ENCODE data around the gene BNIP3.

BNIP3 gene

GRCh38 chr10:132016514-132016913 is 34.8 kb upstream of the BNIP3 start:
- Histone ChIP-seq H3K9ac (ENCODE audit: low read depth, low read length) (no peak overlapping the region), H3K27me3 (ENCODE audit: control insufficient read depth, insufficient read depth, low read length) (peaks cover 18% of the 10 kb centered on the region), H3K4me3 (ENCODE audit: low read length) (no peak overlapping the region), H3K4me2 (ENCODE audit: low read length) (no peak overlapping the region), H3K36me3 (ENCODE audit: insufficient read depth, low read length) (no peaks in the 10 kb centered on the region), H3K9me3 (replicated peaks; ENCODE audit: low read length) (no peaks in the 10 kb centered on the region), H3K4me1 (ENCODE audit: control insufficient read depth, insufficient read depth, low read length) (no peaks in the 10 kb centered on the region)

- H3K4me2 ChIP-seq (ENCODE audit: low read length) = no peak overlapping the region
- no peaks in the 10 kb centered on the region for H3K9me3 ChIP-seq (replicated peaks; ENCODE audit: low read length)
- no peak overlapping the region for H3K9ac ChIP-seq (ENCODE audit: low read depth, low read length)
- no peaks in the 10 kb centered on the region for H3K4me1 ChIP-seq (ENCODE audit: control insufficient read depth, insufficient read depth, low read length)
- H3K4me3 ChIP-seq (ENCODE audit: low read length) = no peak overlapping the region
- H3K36me3 ChIP-seq (ENCODE audit: insufficient read depth, low read length) = no peaks in the 10 kb centered on the region
- H3K27me3 ChIP-seq (ENCODE audit: control insufficient read depth, insufficient read depth, low read length) = peaks cover 20% of the 10 kb centered on the region
Observed at GRCh38 chr10:132011445-132011844, 29.7 kb upstream of the BNIP3 start.

GRCh38 chr10:132011024-132011423 is 29.3 kb upstream of the BNIP3 start:
- H3K9ac ChIP-seq (ENCODE audit: low read depth, low read length) = no peak overlapping the region
- H3K4me1 ChIP-seq (ENCODE audit: control insufficient read depth, insufficient read depth, low read length) = no peaks in the 10 kb centered on the region
- H3K36me3 ChIP-seq (ENCODE audit: insufficient read depth, low read length) = no peaks in the 10 kb centered on the region
- H3K4me2 ChIP-seq (ENCODE audit: low read length) = no peak overlapping the region
- H3K4me3 ChIP-seq (ENCODE audit: low read length) = no peak overlapping the region
- H3K27me3 ChIP-seq (ENCODE audit: control insufficient read depth, insufficient read depth, low read length) = peaks cover 20% of the 10 kb centered on the region
- no peaks in the 10 kb centered on the region for H3K9me3 ChIP-seq (replicated peaks; ENCODE audit: low read length)

- Histone ChIP-seq H3K27me3 (ENCODE audit: control insufficient read depth, insufficient read depth, low read length) (peaks cover 20% of the 10 kb centered on the region), H3K9ac (ENCODE audit: low read depth, low read length) (no peak overlapping the region), H3K4me1 (ENCODE audit: control insufficient read depth, insufficient read depth, low read length) (no peaks in the 10 kb centered on the region), H3K4me3 (ENCODE audit: low read length) (no peak overlapping the region), H3K4me2 (ENCODE audit: low read length) (no peak overlapping the region), H3K36me3 (ENCODE audit: insufficient read depth, low read length) (no peaks in the 10 kb centered on the region), H3K9me3 (replicated peaks; ENCODE audit: low read length) (no peaks in the 10 kb centered on the region)
Observed at GRCh38 chr10:132010483-132010882, 28.8 kb upstream of the BNIP3 start.

- Histone ChIP-seq H3K4me2 (ENCODE audit: low read length) (no peak overlapping the region), H3K4me3 (ENCODE audit: low read length) (no peak overlapping the region), H3K27me3 (ENCODE audit: control insufficient read depth, insufficient read depth, low read length) (peaks cover 16% of the 10 kb centered on the region), H3K9me3 (replicated peaks; ENCODE audit: low read length) (no peaks in the 10 kb centered on the region), H3K36me3 (ENCODE audit: insufficient read depth, low read length) (no peaks in the 10 kb centered on the region), H3K4me1 (ENCODE audit: control insufficient read depth, insufficient read depth, low read length) (no peaks in the 10 kb centered on the region), H3K9ac (ENCODE audit: low read depth, low read length) (no peak overlapping the region)
Observed at GRCh38 chr10:132009575-132009974, 27.9 kb upstream of the BNIP3 start.

- no peak overlapping the region for H3K4me3 ChIP-seq (ENCODE audit: low read length)
- H3K9ac ChIP-seq (ENCODE audit: low read depth, low read length) = no peak overlapping the region
- H3K4me2 ChIP-seq (ENCODE audit: low read length) = no peak overlapping the region
- peaks cover 16% of the 10 kb centered on the region for H3K27me3 ChIP-seq (ENCODE audit: control insufficient read depth, insufficient read depth, low read length)
- no peaks in the 10 kb centered on the region for H3K4me1 ChIP-seq (ENCODE audit: control insufficient read depth, insufficient read depth, low read length)
- H3K36me3 ChIP-seq (ENCODE audit: insufficient read depth, low read length) = no peaks in the 10 kb centered on the region
- no peaks in the 10 kb centered on the region for H3K9me3 ChIP-seq (replicated peaks; ENCODE audit: low read length)
Observed at GRCh38 chr10:132007681-132008080, 26.0 kb upstream of the BNIP3 start.

GRCh38 chr10:132006966-132007365 is 25.2 kb upstream of the BNIP3 start:
- no peak overlapping the region for H3K9ac ChIP-seq (ENCODE audit: low read depth, low read length)

GRCh38 chr10:132005147-132005546 is 23.4 kb upstream of the BNIP3 start:
- H3K36me3 ChIP-seq (ENCODE audit: insufficient read depth, low read length) = no peaks in the 10 kb centered on the region
- H3K4me1 ChIP-seq (ENCODE audit: control insufficient read depth, insufficient read depth, low read length) = no peaks in the 10 kb centered on the region
- no peak overlapping the region for H3K4me3 ChIP-seq (ENCODE audit: low read length)
- no peak overlapping the region for H3K4me2 ChIP-seq (ENCODE audit: low read length)
- no peaks in the 10 kb centered on the region for H3K9me3 ChIP-seq (replicated peaks; ENCODE audit: low read length)
- H3K27me3 ChIP-seq (ENCODE audit: control insufficient read depth, insufficient read depth, low read length) = peaks cover 17% of the 10 kb centered on the region
- H3K9ac ChIP-seq (ENCODE audit: low read depth, low read length) = no peak overlapping the region

More at GRCh38 chr10:132006966-132007365, 25.2 kb upstream of the BNIP3 start:
- H3K4me1 ChIP-seq (ENCODE audit: control insufficient read depth, insufficient read depth, low read length) = no peaks in the 10 kb centered on the region
- peaks cover 16% of the 10 kb centered on the region for H3K27me3 ChIP-seq (ENCODE audit: control insufficient read depth, insufficient read depth, low read length)
- H3K9me3 ChIP-seq (replicated peaks; ENCODE audit: low read length) = no peaks in the 10 kb centered on the region
- no peaks in the 10 kb centered on the region for H3K36me3 ChIP-seq (ENCODE audit: insufficient read depth, low read length)
- H3K4me3 ChIP-seq (ENCODE audit: low read length) = no peak overlapping the region
- H3K4me2 ChIP-seq (ENCODE audit: low read length) = no peak overlapping the region

- Histone ChIP-seq H3K4me3 (ENCODE audit: low read length) (no peak overlapping the region), H3K4me1 (ENCODE audit: control insufficient read depth, insufficient read depth, low read length) (no peaks in the 10 kb centered on the region)
Observed at GRCh38 chr10:132004052-132004451, 22.3 kb upstream of the BNIP3 start.

GRCh38 chr10:132003282-132003924 is 21.7 kb upstream of the BNIP3 start:
- H3K4me1 ChIP-seq (ENCODE audit: control insufficient read depth, insufficient read depth, low read length) = peaks cover 1% of the 10 kb centered on the region
- no peaks in the 10 kb centered on the region for H3K36me3 ChIP-seq (ENCODE audit: insufficient read depth, low read length)
- H3K9me3 ChIP-seq (replicated peaks; ENCODE audit: low read length) = no peaks in the 10 kb centered on the region
- H3K27me3 ChIP-seq (ENCODE audit: control insufficient read depth, insufficient read depth, low read length) = peaks cover 6% of the 10 kb centered on the region
- H3K4me2 ChIP-seq (ENCODE audit: low read length) = no peak overlapping the region
- no peak overlapping the region for H3K9ac ChIP-seq (ENCODE audit: low read depth, low read length)
- no peak overlapping the region for H3K4me3 ChIP-seq (ENCODE audit: low read length)

More at GRCh38 chr10:132004052-132004451, 22.3 kb upstream of the BNIP3 start:
- Histone ChIP-seq H3K4me2 (ENCODE audit: low read length) (no peak overlapping the region), H3K36me3 (ENCODE audit: insufficient read depth, low read length) (no peaks in the 10 kb centered on the region), H3K9me3 (replicated peaks; ENCODE audit: low read length) (no peaks in the 10 kb centered on the region), H3K27me3 (ENCODE audit: control insufficient read depth, insufficient read depth, low read length) (peaks cover 9% of the 10 kb centered on the region), H3K9ac (ENCODE audit: low read depth, low read length) (no peak overlapping the region)

- H3K9me3 ChIP-seq (replicated peaks; ENCODE audit: low read length) = no peaks in the 10 kb centered on the region
- H3K27me3 ChIP-seq (ENCODE audit: control insufficient read depth, insufficient read depth, low read length) = peaks cover 6% of the 10 kb centered on the region
- H3K4me3 ChIP-seq (ENCODE audit: low read length) = no peak overlapping the region
- no peak overlapping the region for H3K9ac ChIP-seq (ENCODE audit: low read depth, low read length)
- H3K4me2 ChIP-seq (ENCODE audit: low read length) = no peak overlapping the region
- H3K4me1 ChIP-seq (ENCODE audit: control insufficient read depth, insufficient read depth, low read length) = peaks cover 15% of the 10 kb centered on the region
- no peaks in the 10 kb centered on the region for H3K36me3 ChIP-seq (ENCODE audit: insufficient read depth, low read length)
Observed at GRCh38 chr10:132002004-132002403, 20.3 kb upstream of the BNIP3 start.

- Histone ChIP-seq H3K27me3 (ENCODE audit: control insufficient read depth, insufficient read depth, low read length) (peaks cover 6% of the 10 kb centered on the region), H3K4me3 (ENCODE audit: low read length) (peak overlapping the region; percentile 51), H3K9ac (ENCODE audit: low read depth, low read length) (no peak overlapping the region), H3K4me1 (ENCODE audit: control insufficient read depth, insufficient read depth, low read length) (peaks cover 21% of the 10 kb centered on the region), H3K36me3 (ENCODE audit: insufficient read depth, low read length) (no peaks in the 10 kb centered on the region), H3K4me2 (ENCODE audit: low read length) (peak overlapping the region; percentile 68), H3K9me3 (replicated peaks; ENCODE audit: low read length) (no peaks in the 10 kb centered on the region)
Observed at GRCh38 chr10:132001238-132001972, 19.7 kb upstream of the BNIP3 start.
